Tibial nerve (tissue), 4 donors: ENCODE measurements around the gene IL17B. TPM values are rescaled to one million over a fixed set of nuclear protein-coding genes. Genes with fewer than 3 reads are reported as not detected.

Source experiments
- DNase-seq, 2 donors: peaks; one replicate each; pipeline ENCODE4 v3.0.0-alpha.2; 2019; ENCODE audit warnings: low spot score in 2 of 2
- H3K27ac ChIP-seq, 4 donors: fragments of 200-600 bp; sonication (generic) in 3 of 4; one replicate each; pipeline ENCODE4 v1.5.1; 2017 to 2019; ENCODE audit warnings: mild to moderate bottlenecking in 1 of 4
- H3K27me3 ChIP-seq, 2 donors: fragments of 200-600 bp; sonication (generic) in 1 of 2; one replicate each; pipeline versions ENCODE4 v1.5.1 to v1.6.0; 2017 to 2019
- H3K36me3 ChIP-seq, 3 donors: fragments of 200-600 bp; sonication (generic); one replicate each; pipeline ENCODE4 v1.5.1; 2018 to 2019
- H3K4me1 ChIP-seq, 4 donors: fragments of 200-600 bp; sonication (generic) in 3 of 4; one replicate each; pipeline ENCODE4 v1.5.1; 2017 to 2019
- H3K4me3 ChIP-seq, 4 donors: fragments of 200-600 bp; sonication (generic) in 3 of 4; one replicate each; pipeline ENCODE4 v1.5.1; 2017 to 2019; ENCODE audit warnings: mild to moderate bottlenecking in 1 of 4, moderate library complexity in 1 of 4
- H3K9me3 ChIP-seq, 4 donors: fragments of 200-600 bp; sonication (generic) in 3 of 4; one replicate each; pipeline ENCODE4 v1.5.1; 2017 to 2019
- CTCF ChIP-seq, 5 experiments: fragments of 200-600 bp in 3 of 5; fragments of 450-650 bp in 2 of 5; sonication (generic) in 3 of 5; IDR thresholded peaks; one replicate each; pipeline ENCODE4 v1.5.1; 2016 to 2019; ENCODE audit warnings: antibody characterized with exemption in 5 of 5, mild to moderate bottlenecking in 3 of 5, moderate library complexity in 2 of 5
- EP300 ChIP-seq, 2 donors: sonication (generic); formaldehyde crosslinking; IDR thresholded peaks; one replicate each; pipeline ENCODE4 v1.6.1; 2017; ENCODE audit warnings: antibody characterized with exemption in 2 of 2, mild to moderate bottlenecking in 1 of 2
- POLR2A ChIP-seq, 2 donors: fragments of 450-650 bp; IDR thresholded peaks; one replicate each; pipeline ENCODE4 v1.6.1; 2017; ENCODE audit warnings: antibody characterized with exemption in 2 of 2, mild to moderate bottlenecking in 2 of 2, moderate library complexity in 2 of 2
- WGBS, 2 donors: methylation state at CpG; one replicate each; pipeline ENCODE4 v1.1.5; 2018; 5-methylcytosine and 5-hydroxymethylcytosine counted together
- total RNA-seq, 4 donors: library from RNA; depleted of rRNA; stranded (reverse); fragments of >200 nt; gene quantifications; one replicate each; pipeline ENCODE4 v1.1.0, GENCODE V29; 2016

The IL17B gene
- total RNA-seq, 4 donors from 2014 or later, result 22.8 to 109 (median 80.7) TPM

GRCh38 chr5:149379818-149380374 is 804 bp upstream of the IL17B start:
- Histone ChIP-seq H3K27ac (peak overlapping the region; percentile 16 to 83 (median 66)), H3K4me3 (no peak overlapping the region), H3K9me3 (no peaks in the 10 kb centered on the region), H3K27me3 (no peaks in the 10 kb centered on the region), H3K36me3 (no peaks in the 10 kb centered on the region), H3K4me1 (peaks cover 0 to 49% (median 5%) of the 10 kb centered on the region in 4 donors)
- no peak for TF ChIP-seq EP300 (IDR thresholded peaks at IDR 0.05)
- TF ChIP-seq CTCF (IDR thresholded peaks at IDR 0.05), result no peak
- TF ChIP-seq POLR2A (IDR thresholded peaks at IDR 0.05), result no peak
- 65 to 70% methylated on average over 5 of the region's 5 CpGs for WGBS, 2 donors
- no peak for DNase-seq

GRCh38 chr5:149378241-149378820 is 761 bp downstream of the IL17B start:
- WGBS, 2 donors, result 33 to 35% methylated on average over 4 to 5 of the region's 5 CpGs

GRCh38 chr5:149376711-149377447 is 2.2 kb downstream of the IL17B start:
- TF ChIP-seq CTCF (IDR thresholded peaks at IDR 0.05) (no peak), EP300 (IDR thresholded peaks at IDR 0.05) (no peak), POLR2A (IDR thresholded peaks at IDR 0.05) (no peak)
- Histone ChIP-seq H3K4me3 (no peak overlapping the region), H3K36me3 (peaks cover 0 to 6% (median 0%) of the 10 kb centered on the region in 3 donors), H3K9me3 (no peaks in the 10 kb centered on the region), H3K4me1 (peaks cover 0 to 27% (median under 1%) of the 10 kb centered on the region in 4 donors), H3K27ac (no peak overlapping the region), H3K27me3 (no peaks in the 10 kb centered on the region)
- 92 to 93% methylated on average over 7 of the region's 7 CpGs for WGBS, 2 donors
- no peak for DNase-seq

More at GRCh38 chr5:149378241-149378820, 761 bp downstream of the IL17B start:
- Histone ChIP-seq H3K36me3 (peaks cover 0 to 6% (median 0%) of the 10 kb centered on the region in 3 donors), H3K4me3 (peak overlapping the region in 1 of 4 donors; percentile 17), H3K27me3 (no peaks in the 10 kb centered on the region), H3K4me1 (peaks cover 0 to 42% (median 5%) of the 10 kb centered on the region in 4 donors), H3K9me3 (no peaks in the 10 kb centered on the region), H3K27ac (peak overlapping the region; percentile 16 to 83 (median 66))
- no peak for DNase-seq
- no peak for TF ChIP-seq EP300 (IDR thresholded peaks at IDR 0.05)
- no peak for TF ChIP-seq POLR2A (IDR thresholded peaks at IDR 0.05)
- TF ChIP-seq CTCF (IDR thresholded peaks at IDR 0.05), result no peak

- TF ChIP-seq EP300 (IDR thresholded peaks at IDR 0.05), result no peak
- TF ChIP-seq POLR2A (IDR thresholded peaks at IDR 0.05), result no peak
- TF ChIP-seq CTCF (IDR thresholded peaks at IDR 0.05), result no peak
- H3K27me3 ChIP-seq, result no peaks in the 10 kb centered on the region
- 93 to 95% methylated on average over 10 to 12 of the region's 12 CpGs for WGBS, 2 donors
- H3K4me3 ChIP-seq, result no peak overlapping the region
- DNase-seq, result no peak
- no peak overlapping the region for H3K27ac ChIP-seq
- no peaks in the 10 kb centered on the region for H3K9me3 ChIP-seq
- H3K4me1 ChIP-seq, result peaks cover 0 to 25% (median 0%) of the 10 kb centered on the region in 4 donors
- peaks cover 0 to 6% (median 0%) of the 10 kb centered on the region in 3 donors for H3K36me3 ChIP-seq
Measured at GRCh38 chr5:149376104-149376503, 3.0 kb downstream of the IL17B start.

GRCh38 chr5:149375434-149375833 is 3.7 kb downstream of the IL17B start:
- WGBS, 2 donors, result 84 to 87% methylated on average over 6 of the region's 6 CpGs
- Histone ChIP-seq H3K4me3 (no peak overlapping the region), H3K36me3 (peaks cover 0 to 6% (median 0%) of the 10 kb centered on the region in 3 donors), H3K9me3 (no peaks in the 10 kb centered on the region), H3K27ac (no peak overlapping the region), H3K4me1 (peaks cover 0 to 21% (median 0%) of the 10 kb centered on the region in 4 donors), H3K27me3 (no peaks in the 10 kb centered on the region)
- TF ChIP-seq POLR2A (IDR thresholded peaks at IDR 0.05), result no peak
- no peak for TF ChIP-seq EP300 (IDR thresholded peaks at IDR 0.05)
- TF ChIP-seq CTCF (IDR thresholded peaks at IDR 0.05), result no peak
- DNase-seq, result no peak
